ENCODE results near the gene DUSP19.

Gene DUSP19

GRCh38 chr2:183125659-183126341 lies 47.3 kb downstream of the DUSP19 start:
- no peak for DNase-seq

GRCh38 chr2:183126635-183127034 lies 48.1 kb downstream of the DUSP19 start:
- no peak for DNase-seq

GRCh38 chr2:183134016-183134415 lies 55.5 kb downstream of the DUSP19 start:
- no peak for DNase-seq

GRCh38 chr2:183148955-183149354 lies 70.4 kb downstream of the DUSP19 start:
- DNase-seq, result no peak

GRCh38 chr2:183149489-183149888 lies 70.9 kb downstream of the DUSP19 start:
- no peak for DNase-seq

Measured in stimulated activated naive CD4-positive, alpha-beta T cell (primary cell).